GM18508 (cell line): ENCODE measurements around the gene FN3K.

Source experiments
- ATAC-seq: cut with Tn5 transposase; IDR thresholded peaks from one replicate; pipeline ENCODE4 v1.9.1; 2021; ENCODE audit warnings: moderate number of reproducible peaks; ENCODE audit not compliant: insufficient read depth, unreplicated experiment

The FN3K gene

DNA sequence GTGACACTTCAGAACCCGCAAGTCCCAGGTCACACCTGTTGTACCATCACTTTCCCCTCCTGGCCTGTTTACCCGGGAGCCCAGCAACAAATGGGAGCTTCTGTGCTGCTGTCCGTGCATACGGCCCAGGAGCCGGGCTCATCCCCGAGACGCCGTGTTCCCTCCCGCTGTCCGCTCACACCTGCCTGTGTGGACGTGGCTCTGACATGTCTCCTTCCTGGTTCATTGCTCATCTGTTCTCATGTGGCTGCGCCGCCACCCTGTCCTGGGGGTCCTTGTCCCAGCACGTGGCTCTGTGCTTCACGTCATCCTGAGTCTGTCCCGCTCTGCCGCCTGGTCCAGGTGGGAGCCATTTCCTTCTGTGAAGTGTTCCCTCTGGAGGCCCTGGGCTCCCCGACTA is 54.4 kb downstream of the FN3K start:
- no peak for ATAC-seq

DNA sequence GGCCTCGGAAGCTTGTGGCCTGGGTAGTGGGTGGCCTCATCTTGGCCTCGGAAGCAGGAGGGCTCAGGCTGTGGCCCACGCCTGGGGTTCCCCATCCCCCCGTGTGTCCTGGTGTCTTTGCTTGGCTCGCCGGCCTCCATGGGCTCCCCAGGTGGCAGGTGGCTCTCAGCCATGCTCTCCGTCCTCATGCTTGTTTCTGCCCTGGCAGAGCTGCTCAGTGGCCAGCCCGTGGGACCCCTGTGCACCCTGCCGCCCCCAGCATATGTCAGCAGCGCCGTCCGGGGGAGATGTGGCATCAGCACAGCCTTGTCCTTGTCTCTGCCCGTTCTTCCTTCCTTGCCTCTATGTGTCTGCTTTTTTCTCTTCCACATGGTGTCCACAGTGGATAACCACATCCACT is 55.0 kb downstream of the FN3K start:
- no peak for ATAC-seq

DNA sequence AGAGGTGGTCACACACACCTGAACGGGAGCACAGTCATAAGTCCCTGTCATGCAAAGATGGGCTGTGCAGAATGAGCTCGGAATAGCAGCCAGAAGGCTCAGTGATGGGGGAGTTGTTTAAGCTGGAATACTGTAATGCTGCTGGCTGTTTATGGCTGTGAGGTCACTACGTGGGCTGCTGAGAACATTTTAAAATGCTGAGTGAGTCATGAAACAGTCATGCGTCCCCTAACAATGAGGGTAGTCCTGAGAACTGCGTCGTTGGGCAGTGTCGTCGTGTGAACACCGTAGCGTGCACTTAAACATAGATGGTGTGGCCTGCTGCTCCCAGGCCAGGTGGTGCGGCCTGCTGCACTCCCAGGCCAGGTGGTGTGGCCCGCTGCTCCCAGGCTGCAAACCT is 56.1 kb downstream of the FN3K start:
- ATAC-seq: no peak

DNA sequence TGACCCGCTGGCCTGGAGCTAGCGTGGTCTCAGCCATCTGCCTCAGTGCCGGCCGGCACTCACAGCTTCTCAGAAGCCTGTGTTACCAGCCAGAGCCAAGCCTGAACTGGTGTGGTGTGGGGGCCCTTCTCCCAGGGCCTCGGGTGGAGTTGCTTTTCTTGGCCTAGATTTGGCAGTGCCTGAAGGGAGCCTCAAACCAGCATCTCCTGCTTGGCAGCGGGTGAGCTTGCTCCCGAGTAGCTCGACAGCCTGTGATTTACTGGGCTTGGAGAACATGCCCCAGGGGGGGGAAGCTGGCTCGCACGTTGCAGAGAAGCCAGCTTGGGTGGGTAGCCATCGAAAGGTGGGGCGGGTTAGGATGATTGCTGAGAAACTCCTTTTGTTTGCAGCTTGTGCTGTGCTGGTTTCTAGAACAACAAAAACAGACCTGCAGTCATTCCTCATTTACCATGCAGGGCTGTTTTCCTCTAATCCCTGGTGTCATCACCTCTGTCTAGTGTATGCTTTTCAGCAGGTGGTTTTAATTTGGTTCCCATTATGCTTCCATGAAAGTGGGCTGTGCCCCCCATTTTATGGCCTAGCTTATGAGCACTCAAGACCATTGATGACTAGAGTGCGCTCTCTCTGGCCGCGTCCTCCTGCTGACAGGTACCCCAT is 58.7 kb downstream of the FN3K start:
- ATAC-seq: no peak

DNA sequence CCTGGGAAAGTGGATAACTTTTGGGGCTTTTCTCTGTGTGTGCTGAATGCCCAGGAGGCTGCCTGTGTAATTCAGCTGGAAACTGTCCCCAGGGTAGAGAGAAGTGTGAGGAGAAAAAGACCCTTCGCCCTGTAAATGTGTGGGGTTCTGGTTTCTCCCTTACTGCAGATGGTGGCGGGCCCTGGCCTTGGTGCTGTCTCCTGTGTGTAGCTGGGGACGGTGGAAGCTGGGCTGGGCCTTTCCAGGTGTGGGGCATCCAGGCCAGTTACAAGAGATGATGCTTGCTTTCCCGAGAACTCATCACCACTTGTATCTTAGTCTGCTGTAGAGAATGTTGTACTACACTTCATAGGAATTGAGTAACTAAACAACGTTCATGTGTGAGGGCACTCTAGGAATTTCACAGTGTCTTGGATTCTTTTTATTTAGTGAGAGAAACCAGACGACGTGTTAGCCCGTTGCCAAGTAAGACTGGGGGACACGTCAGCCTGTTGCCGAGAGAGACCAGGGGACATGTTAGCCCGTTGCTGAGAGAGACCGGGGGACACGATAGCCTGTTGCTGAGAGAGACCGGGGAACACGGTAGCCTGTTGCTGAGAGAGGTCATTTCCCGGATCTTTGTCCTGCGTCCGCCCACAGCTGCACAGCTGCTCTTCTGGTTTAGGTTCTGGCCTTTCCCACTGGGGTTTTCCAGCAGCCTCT is 59.5 kb downstream of the FN3K start:
- no peak for ATAC-seq

DNA sequence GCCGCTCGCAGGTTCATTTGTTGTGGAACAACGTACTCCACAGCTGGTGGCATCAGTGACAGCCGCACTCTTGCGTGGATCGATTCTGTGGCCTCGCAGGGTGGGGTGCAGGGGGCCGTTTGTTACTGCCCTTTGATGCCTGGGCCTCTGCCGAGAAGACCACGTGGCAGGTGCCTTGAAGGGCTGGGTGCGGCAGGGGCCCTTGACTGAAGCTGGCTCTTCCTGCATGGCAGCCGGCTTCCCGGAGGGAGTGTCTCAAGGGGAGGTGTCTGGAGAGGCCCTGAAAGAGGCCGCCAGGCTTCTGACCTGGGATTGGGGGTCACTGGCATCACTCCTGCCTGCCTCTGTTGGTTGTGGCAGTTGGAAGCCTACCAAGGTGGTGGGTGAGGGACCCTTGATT is 60.2 kb downstream of the FN3K start:
- no peak for ATAC-seq

DNA sequence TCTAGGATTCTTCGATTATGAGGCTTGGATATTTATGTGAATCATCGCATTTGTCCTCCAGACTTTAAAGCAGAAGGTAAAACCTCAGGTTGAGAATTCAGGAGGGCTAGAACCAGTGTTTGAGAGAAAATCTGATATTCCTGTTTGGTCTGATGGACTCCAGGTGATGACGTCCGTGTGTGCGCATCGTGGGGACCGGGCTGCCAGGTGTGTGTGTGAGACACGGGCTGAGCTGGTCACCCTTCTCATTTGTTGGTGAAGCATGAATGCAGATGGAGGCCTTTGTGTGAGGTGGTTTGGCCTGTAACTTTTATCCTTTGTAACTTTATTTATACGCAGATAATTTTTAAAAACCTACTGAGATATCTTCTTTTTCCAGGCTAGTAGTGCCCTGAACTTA is 61.6 kb downstream of the FN3K start:
- ATAC-seq: no peak

DNA sequence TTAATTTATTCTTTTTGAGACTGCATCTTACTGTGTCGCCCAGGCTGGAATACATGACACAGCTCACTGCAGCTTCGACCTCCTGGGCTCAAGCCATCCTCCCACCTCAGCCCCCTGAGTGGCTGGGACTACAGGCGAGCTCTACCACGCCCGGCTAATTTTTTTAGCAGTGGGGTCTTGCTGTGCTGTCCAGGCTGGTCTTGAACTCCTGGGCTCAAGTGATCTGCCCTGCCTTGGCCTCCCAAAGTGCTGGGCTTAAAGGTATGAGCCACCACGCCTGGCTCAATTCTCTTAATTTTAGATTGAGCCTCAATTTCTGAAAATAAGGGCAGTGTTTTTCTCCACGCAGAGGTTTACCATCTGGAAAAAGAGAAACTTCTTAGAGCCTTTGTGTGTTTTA is 63.3 kb downstream of the FN3K start:
- no peak for ATAC-seq

DNA sequence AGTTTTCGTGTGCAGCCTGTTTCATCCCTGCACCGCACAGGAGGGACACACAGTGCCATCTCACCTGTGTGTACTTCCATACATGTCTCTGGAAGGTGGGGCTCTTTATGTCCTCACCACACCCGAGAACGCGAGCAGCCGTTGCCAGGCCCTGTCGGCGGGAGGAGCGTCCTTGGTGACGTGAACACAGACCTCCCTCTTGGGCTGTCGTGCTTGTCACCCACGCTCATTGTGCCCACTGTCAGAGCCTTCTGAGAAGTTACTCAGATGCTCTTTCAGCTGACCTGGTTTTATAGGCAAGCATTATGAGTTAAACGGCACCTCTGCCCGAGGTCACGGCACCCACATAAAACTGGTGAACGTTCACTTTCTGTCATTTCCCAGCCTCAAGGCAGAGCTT is 64.2 kb downstream of the FN3K start:
- ATAC-seq: no peak
